NB4 (cell line): ENCODE data around the gene SEC31A.

Experiments
- POLR2A ChIP-seq: IDR thresholded peaks from 2 replicates; pipeline ENCODE4 v1.6.1; 2011; ENCODE audit warnings: mild to moderate bottlenecking; ENCODE audit not compliant: insufficient read length; ENCODE audit errors: extremely low read depth
- TF ChIP-seq, protein P1 (sequence below): IDR thresholded peaks from one replicate; pipeline ENCODE4 v1.5.1; 2012; ENCODE audit warnings: low read depth, low read length

DNA sequence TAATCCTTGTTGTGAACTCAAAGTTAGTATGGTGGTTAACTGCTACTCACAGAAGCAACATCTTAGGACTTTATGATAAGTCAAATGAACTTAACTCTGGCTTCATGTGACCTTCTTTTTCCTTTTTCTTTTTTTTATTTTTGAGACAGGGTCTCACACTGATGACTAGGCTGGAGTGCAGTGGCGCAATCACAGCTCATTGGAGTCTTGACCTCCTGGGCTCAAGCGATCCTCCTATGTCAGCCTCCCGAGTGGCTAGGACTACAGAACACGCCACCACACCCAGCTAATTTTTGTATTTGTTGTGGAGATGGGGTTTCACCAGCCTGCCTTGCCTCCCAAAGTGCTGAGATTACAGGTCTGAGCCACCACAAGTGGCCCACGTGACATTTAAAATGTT, 22.4 kb downstream of the SEC31A start:
- TF ChIP-seq, protein P1, sequence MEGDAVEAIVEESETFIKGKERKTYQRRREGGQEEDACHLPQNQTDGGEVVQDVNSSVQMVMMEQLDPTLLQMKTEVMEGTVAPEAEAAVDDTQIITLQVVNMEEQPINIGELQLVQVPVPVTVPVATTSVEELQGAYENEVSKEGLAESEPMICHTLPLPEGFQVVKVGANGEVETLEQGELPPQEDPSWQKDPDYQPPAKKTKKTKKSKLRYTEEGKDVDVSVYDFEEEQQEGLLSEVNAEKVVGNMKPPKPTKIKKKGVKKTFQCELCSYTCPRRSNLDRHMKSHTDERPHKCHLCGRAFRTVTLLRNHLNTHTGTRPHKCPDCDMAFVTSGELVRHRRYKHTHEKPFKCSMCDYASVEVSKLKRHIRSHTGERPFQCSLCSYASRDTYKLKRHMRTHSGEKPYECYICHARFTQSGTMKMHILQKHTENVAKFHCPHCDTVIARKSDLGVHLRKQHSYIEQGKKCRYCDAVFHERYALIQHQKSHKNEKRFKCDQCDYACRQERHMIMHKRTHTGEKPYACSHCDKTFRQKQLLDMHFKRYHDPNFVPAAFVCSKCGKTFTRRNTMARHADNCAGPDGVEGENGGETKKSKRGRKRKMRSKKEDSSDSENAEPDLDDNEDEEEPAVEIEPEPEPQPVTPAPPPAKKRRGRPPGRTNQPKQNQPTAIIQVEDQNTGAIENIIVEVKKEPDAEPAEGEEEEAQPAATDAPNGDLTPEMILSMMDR = no peak
- no peak for TF ChIP-seq POLR2A
